Rectal smooth muscle tissue (tissue), 1 donor: ENCODE data around the gene LIPH.
"Not testable (repeated sequence)": the region's sequence is repeated elsewhere in the genome, so short reads cannot be mapped to it uniquely, and the experiment has no call there.

Source experiments
- H3K27ac ChIP-seq: one replicate; pipeline ENCODE4 v1.7.0; 2013; ENCODE audit warnings: low read depth, low read length, inconsistent platforms
- H3K27me3 ChIP-seq: one replicate; pipeline ENCODE4 v1.7.0; 2013; ENCODE audit warnings: low read length; ENCODE audit not compliant: control insufficient read depth, insufficient read depth
- H3K36me3 ChIP-seq: one replicate; pipeline ENCODE4 v1.7.0; 2013; ENCODE audit warnings: low read length; ENCODE audit not compliant: control insufficient read depth, insufficient read depth
- H3K4me1 ChIP-seq: one replicate; pipeline ENCODE4 v1.7.0; 2013; ENCODE audit warnings: low read length; ENCODE audit not compliant: control insufficient read depth, insufficient read depth
- H3K4me3 ChIP-seq: one replicate; pipeline ENCODE4 v1.7.0; 2013; ENCODE audit warnings: low read length
- H3K9ac ChIP-seq: one replicate; pipeline ENCODE4 v1.7.0; 2013; ENCODE audit warnings: low read length

LIPH gene

DNA sequence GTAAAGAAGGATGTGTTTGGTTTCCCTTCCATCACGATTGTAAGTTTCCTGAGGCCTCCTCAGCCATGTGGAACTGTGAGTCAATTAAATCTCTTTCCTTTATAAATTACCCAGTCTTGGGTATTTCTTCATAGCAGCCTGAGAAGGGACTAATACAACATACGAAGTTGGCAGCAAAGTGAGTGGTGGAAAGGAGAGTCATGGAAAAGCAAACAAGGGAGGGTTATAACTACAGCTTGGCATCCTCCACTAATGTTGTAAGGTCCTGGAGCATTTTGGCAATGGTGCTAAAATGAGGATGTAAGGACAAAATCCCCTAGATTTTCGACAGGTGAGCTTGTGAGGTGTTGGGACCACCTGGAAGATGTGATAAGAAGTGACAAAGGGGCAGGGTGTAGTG lies 47.8 kb downstream of the LIPH start:
- no peak overlapping the region for H3K4me3 ChIP-seq
- H3K4me1 ChIP-seq, result no peaks in the 10 kb centered on the region
- H3K27ac ChIP-seq, result no peak overlapping the region
- peaks cover 2% of the 10 kb centered on the region for H3K36me3 ChIP-seq
- no peak overlapping the region for H3K9ac ChIP-seq
- no peaks in the 10 kb centered on the region for H3K27me3 ChIP-seq

DNA sequence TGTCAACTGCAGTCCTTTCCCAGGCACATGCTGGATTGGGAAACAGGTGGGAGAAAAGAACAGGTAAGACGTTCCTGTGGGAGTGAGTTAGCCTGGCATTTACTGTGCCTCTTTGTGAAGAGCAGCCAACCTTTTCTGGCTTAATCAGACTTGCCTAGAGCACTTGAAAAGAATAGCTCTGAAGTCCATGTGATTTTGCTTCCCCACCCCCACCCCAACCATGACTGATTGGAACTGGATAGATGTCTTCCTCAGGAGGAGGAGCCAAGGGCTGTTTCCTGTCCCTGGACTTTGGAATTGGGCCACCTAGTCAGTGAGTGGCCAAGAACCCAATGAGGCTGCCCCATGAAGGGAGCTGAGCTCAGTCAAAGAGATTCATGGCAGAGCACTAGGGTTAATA lies 48.9 kb downstream of the LIPH start:
- Histone ChIP-seq H3K9ac (no peak overlapping the region), H3K4me1 (no peaks in the 10 kb centered on the region), H3K27ac (no peak overlapping the region), H3K4me3 (no peak overlapping the region), H3K36me3 (peaks cover 2% of the 10 kb centered on the region), H3K27me3 (no peaks in the 10 kb centered on the region)

DNA sequence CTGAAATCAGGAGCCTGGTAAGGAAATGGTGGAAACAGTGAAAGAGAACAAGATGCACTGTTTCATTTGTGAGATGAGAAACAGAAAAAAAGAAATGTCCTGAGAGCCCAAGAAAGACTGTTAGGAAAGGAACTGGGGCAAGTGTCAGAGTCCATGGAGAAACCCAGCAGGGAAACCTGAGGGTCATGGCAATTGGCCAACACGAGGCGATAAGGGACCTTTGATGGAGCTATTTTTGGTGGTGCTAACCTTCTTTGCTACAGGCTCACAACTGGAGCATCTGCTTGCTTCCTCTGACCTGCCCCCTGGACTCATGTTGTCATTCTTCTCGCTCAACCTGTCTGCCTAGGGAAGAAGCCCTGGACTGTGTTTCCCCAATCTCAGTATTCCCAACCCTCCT lies 49.4 kb downstream of the LIPH start:
- Histone ChIP-seq H3K27me3 (no peaks in the 10 kb centered on the region), H3K4me1 (no peaks in the 10 kb centered on the region), H3K27ac (no peak overlapping the region), H3K9ac (no peak overlapping the region), H3K36me3 (peaks cover 2% of the 10 kb centered on the region), H3K4me3 (no peak overlapping the region)

DNA sequence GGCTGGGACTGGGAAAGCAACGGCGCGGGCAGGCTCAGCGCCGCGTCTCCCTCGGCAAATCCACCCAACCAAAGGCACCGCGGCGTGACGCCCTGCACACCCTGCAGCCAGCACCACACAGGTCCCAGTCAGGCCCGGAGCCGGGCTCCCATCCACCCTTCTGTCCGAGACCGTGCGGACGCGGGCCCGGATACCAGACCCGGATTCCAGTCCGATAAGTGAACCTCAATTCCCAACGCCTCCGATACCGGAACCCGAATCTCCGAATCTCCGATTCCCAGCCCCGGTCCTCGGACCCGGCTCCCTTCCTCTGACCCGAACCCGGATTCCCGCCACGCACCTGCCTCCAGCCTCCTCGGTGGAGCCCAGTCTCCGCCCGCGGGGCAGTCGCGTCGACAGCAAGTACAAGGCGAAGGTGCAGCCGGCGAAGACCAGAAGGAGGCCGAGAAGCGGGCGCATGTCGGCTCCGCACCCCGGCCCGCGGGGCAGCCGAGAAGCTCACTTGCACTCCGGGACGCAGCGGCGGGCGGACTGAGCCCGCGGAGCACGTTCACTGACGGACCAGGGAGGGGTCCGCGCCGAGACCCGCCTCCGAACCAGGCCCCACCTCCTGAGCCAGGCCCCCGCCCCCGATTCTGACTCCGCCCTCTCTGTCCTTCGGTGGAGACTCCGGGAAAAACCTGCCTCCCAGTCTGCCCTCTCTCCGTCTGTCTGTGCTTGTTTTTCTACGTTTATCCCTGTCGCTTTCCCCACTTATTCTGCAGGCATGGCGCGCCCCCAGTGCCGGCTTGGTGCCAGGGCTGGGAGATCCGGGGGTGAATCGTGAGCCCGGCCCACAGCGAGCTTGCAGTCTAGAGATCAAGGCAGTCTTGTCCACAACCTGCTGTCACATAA lies 53.6 kb downstream of the LIPH start, which contains the start of gene TMEM41A:
TMEM41A (minus strand) TSS at position 533 of the 894 bp plus-strand sequence; CDS start at position 459, 74 bp downstream.
- Histone ChIP-seq H3K27ac (peak within 1 kb of the TSS; percentile 78), H3K36me3 (peaks cover 18% of the 10 kb centered on the region), H3K4me3 (peak within 1 kb of the TSS; percentile 85), H3K9ac (peak within 1 kb of the TSS; percentile 88), H3K4me1 (peaks cover 6% of the 10 kb centered on the region), H3K27me3 (no peaks in the 10 kb centered on the region)

DNA sequence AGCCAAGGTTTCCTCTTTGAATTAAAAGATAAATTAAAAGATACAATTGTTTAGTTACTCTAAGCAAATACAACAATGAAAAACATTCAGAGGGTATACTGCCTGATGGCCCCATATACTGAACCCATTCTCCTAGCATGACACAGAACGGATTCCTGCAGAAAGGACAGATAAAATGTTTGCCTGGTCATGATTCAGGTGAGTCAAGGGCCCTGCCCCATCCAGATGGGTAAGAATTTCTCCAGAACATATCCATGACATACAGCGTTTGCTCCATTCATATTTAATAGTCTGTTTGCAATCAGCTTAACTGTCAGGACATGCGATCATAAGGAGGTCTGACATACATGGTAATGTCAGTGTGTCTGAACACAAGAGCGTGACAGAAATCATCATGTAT lies 62.1 kb downstream of the LIPH start:
- peaks cover 16% of the 10 kb centered on the region for H3K36me3 ChIP-seq
- H3K27ac ChIP-seq, result no peak overlapping the region
- H3K4me3 ChIP-seq, result no peak overlapping the region
- no peak overlapping the region for H3K9ac ChIP-seq
- H3K27me3 ChIP-seq, result no peaks in the 10 kb centered on the region
- H3K4me1 ChIP-seq, result no peaks in the 10 kb centered on the region

DNA sequence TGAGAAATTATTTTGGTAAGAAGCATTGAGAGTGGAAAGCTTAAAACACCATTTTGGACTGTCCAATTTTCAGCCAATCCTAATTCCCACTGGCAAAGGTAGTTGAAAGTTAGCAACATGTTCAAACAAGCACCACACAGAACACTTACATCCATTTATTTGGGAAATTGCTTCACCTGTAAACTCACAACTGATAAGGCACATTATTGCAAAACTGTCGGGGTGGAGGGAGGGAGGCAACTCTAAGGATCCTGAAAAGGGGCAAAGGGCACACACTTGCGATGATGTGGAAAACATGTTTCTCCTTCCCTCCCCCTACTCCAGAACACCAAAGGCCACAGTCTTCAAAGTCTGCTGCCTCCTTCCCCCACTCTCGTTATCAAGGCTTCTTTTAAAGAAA lies 62.9 kb downstream of the LIPH start:
- Histone ChIP-seq H3K4me1 (no peaks in the 10 kb centered on the region), H3K9ac (no peak overlapping the region), H3K27me3 (no peaks in the 10 kb centered on the region), H3K36me3 (peaks cover 10% of the 10 kb centered on the region), H3K4me3 (no peak overlapping the region), H3K27ac (no peak overlapping the region)

DNA sequence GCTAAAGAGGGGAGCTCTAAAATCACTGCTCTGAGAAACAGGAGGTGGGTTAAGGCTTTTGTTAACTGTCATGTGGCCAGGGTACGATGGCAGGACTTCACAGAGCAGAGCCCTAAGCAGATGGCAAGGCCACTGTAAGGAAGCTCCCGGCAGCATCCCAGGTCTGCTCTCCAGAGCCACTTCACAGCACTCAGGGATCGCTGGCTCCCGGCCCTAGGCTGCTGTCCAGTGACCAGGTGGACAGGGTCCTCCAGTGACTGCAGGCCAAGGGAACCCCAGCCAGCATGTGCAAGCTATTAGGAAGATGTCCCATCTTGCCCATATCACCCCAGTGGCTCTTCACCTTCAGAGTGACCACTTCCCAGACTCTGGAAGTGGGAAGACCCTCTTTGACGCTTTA lies 63.9 kb downstream of the LIPH start:
- H3K4me1 ChIP-seq, result no peaks in the 10 kb centered on the region
- H3K4me3 ChIP-seq, result no peak overlapping the region
- H3K27ac ChIP-seq, result no peak overlapping the region
- H3K27me3 ChIP-seq, result no peaks in the 10 kb centered on the region
- peaks cover 4% of the 10 kb centered on the region for H3K36me3 ChIP-seq
- H3K9ac ChIP-seq, result no peak overlapping the region

DNA sequence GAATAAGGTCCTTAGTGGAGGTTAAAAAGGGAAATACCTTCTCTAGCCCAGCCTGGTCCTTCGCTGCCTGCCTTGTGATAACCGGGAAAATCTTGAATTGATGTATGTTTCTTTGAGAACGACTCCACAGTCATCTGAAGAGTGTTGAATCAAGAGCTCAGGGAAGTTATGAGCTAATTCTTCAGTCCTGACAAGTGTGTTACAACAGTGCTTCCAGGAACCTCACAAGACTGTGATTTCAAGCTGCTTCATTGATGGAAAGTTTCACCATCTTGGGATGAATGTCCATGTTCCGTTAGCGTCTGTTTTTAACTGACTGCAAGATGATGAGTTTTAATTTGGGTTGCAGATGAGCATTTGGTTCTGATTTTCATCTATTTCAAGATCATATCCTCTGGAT lies 66.0 kb downstream of the LIPH start:
- Histone ChIP-seq H3K4me1 (no peaks in the 10 kb centered on the region), H3K36me3 (peaks cover 9% of the 10 kb centered on the region), H3K27me3 (no peaks in the 10 kb centered on the region), H3K4me3 (no peak overlapping the region), H3K27ac (no peak overlapping the region), H3K9ac (no peak overlapping the region)

DNA sequence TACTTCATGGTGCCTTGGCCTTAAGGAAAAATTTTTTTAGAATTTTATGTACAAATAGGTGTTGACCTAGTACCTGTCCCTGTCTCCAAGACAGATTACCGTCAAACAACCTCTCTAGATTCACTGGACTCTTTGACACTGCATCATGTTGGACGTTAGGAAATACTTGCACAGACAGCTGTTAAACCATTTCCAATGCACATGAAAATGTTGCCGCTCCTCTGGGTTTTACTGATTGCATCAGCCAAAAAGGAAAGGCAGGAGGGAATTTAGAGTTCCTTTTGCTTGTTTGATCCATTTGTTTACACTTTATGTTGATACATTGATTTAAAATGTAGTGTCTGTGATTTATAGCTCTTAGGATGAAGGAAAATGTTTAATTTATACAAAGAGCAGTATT lies 68.1 kb downstream of the LIPH start:
- H3K36me3 ChIP-seq, result peaks cover 6% of the 10 kb centered on the region

DNA sequence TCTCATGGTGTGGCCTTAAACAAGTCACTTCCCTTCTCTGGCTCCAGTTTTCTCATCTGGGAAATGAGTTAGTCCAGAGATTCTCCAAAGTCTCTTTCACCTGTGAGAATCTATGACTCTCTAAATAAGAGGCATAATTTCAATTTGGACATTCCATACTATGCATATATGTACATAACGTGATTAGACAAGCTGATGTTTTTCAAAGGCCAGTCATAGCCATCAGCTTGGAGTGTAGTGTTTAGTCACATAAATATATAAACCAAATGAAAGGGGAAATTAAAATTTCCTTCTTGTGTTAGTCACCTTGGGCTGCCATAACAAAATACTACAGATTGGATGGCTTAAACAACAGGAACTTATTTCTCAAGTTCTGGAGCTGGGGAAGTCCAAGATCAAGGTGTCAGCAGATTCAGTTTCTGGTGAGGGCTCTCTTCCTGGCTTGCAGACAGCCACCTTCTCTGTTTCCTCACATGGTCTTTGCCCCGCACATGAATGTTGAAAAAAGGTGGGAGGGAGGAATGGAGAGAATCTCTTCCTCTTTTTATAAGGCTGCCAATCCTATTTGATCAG lies 72.9 kb downstream of the LIPH start:
- peaks cover 9% of the 10 kb centered on the region for H3K36me3 ChIP-seq
- H3K4me1 ChIP-seq, result no peaks in the 10 kb centered on the region
- no peak overlapping the region for H3K9ac ChIP-seq
- H3K4me3 ChIP-seq, result no peak overlapping the region
- H3K27me3 ChIP-seq, result no peaks in the 10 kb centered on the region
- H3K27ac ChIP-seq, result no peak overlapping the region

More for the DNA sequence above, 68.1 kb downstream of the LIPH start:
- Histone ChIP-seq H3K9ac (no peak overlapping the region), H3K4me1 (no peaks in the 10 kb centered on the region), H3K27ac (no peak overlapping the region), H3K27me3 (no peaks in the 10 kb centered on the region), H3K4me3 (no peak overlapping the region)

DNA sequence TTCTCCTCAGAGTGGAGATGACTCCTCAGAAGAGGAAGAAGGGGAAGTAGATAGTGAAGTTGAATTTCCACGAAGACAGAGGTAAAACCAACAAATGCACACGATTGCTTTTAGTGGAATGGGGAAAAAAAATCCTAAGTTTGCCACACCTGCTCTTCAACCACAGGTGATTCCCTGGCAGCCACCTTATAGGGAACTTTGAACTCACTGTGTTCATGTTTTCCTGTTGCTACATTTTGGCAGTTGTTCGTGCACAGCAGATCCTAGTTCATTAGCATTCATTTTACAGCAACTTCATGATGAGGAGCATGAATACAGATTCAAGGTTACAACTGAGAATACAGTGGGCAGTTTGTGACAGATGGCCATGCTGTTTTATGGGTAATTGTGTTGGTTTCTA lies 75.1 kb downstream of the LIPH start:
- Histone ChIP-seq H3K4me1 (no peaks in the 10 kb centered on the region), H3K27me3 (no peaks in the 10 kb centered on the region), H3K27ac (no peak overlapping the region), H3K36me3 (peaks cover 7% of the 10 kb centered on the region), H3K4me3 (no peak overlapping the region), H3K9ac (no peak overlapping the region)

DNA sequence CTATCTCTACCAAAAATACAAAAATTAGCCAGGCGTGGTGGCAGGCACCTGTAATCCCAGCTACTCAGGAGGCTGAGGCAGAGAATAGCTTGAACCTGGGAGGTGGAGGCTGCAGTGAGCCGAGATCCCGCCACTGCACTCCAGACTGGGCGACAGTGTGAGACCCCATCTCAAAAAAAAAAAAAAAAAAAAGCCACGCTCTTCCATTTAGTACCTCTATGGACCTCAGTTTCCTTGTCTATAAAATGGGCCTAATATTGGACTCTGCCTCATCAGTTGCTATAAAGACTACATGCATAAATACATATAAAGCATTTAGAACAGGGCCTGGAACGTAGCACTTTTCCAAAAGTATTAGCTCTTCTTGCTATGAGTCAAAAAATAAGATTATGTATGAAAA lies 77.5 kb downstream of the LIPH start:
- not testable (repeated sequence) for H3K4me1 ChIP-seq, H3K27me3 ChIP-seq, H3K36me3 ChIP-seq, H3K27ac ChIP-seq, H3K4me3 ChIP-seq, H3K9ac ChIP-seq
